GM10266 (cell line): ENCODE data around the gene HYKK.
"Not testable (repeated sequence)": the region's sequence is repeated elsewhere in the genome, so short reads cannot be mapped to it uniquely, and the experiment has no call there.

ENCODE experiments used
- DNase-seq: peaks from one replicate; pipeline ENCODE4 v3.0.0; 2012; ENCODE audit errors: extremely low spot score
- CTCF ChIP-seq: IDR thresholded peaks from 2 replicates; pipeline ENCODE4 v1.5.1; 2012; ENCODE audit warnings: mild to moderate bottlenecking, low read depth; ENCODE audit not compliant: control insufficient read depth, insufficient read depth; ENCODE audit errors: missing control alignments

The HYKK gene

GRCh38 chr15:78527325-78527724 is 19.9 kb downstream of the HYKK start:
- DNase-seq: no peak
- no peak for TF ChIP-seq CTCF

GRCh38 chr15:78533331-78533730 is 26.0 kb downstream of the HYKK start:
- TF ChIP-seq CTCF: no peak
- no peak for DNase-seq

GRCh38 chr15:78536134-78536533 is 28.8 kb downstream of the HYKK start:
- TF ChIP-seq CTCF: no peak
- no peak for DNase-seq

- DNase-seq: no peak
- TF ChIP-seq CTCF: no peak
Observed at GRCh38 chr15:78537266-78537905, 30.0 kb downstream of the HYKK start.

GRCh38 chr15:78538358-78538757 is 31.0 kb downstream of the HYKK start:
- no peak for DNase-seq
- TF ChIP-seq CTCF: no peak

GRCh38 chr15:78539464-78540140 is 32.2 kb downstream of the HYKK start:
- not testable (repeated sequence) for DNase-seq

- peak; percentile 93 for DNase-seq
- TF ChIP-seq CTCF: no peak
Observed at GRCh38 chr15:78540141-78540870, 32.9 kb downstream of the HYKK start, which contains the start of gene PSMA4. Gene PSMA4 (plus strand): TSS chr15:78540444. CDS start chr15:78541928, 1,484 bp downstream.
